ENCODE measurements around the gene NHEJ1. TPM values are rescaled to one million over a fixed set of nuclear protein-coding genes. Genes with fewer than 3 reads are reported as not detected.

NHEJ1 gene
- total and polyA plus RNA-seq, 2 of the 13 experiments (the other 11 are each of a cell fraction or from before 2014, with no cell fraction given), result 30.0 to 30.7 TPM

GRCh38 chr2:219206328-219207133 lies 45.9 kb upstream of the NHEJ1 start, which contains the start of gene ZFAND2B (continued):
- TF ChIP-seq MAFK (conservative IDR thresholded peaks at IDR 0.05 in 1 of 2, IDR thresholded peaks at IDR 0.05 in 1 of 2; ENCODE audit: low read length in 2 of 2), result no peak
- no peak for TF ChIP-seq HOXD1 (CRISPR knock-in tag; IDR thresholded peaks at IDR 0.05)
- TF ChIP-seq HNF1A (IDR thresholded peaks at IDR 0.05; ENCODE audit: low read depth), result no peak
- TF ChIP-seq HNF1A (CRISPR knock-in tag; IDR thresholded peaks at IDR 0.05; ENCODE audit: borderline replicate concordance), result peak; percentile 40; the same call in 1 of the 2 replicates
- TF ChIP-seq FOXA1 (IDR thresholded peaks at IDR 0.05), result no peak
- TF ChIP-seq FOXA1 (CRISPR knock-in tag; IDR thresholded peaks at IDR 0.05), result no peak; the same call in 1 of the 2 replicates
- TF ChIP-seq DPF2 (CRISPR knock-in tag; IDR thresholded peaks at IDR 0.05; ENCODE audit: borderline replicate concordance, low read depth), result no peak
- TF ChIP-seq ZFX (CRISPR knock-in tag; IDR thresholded peaks at IDR 0.05; ENCODE audit: low read depth), result peak; percentile 87
- no peak for TF ChIP-seq MZF1 (CRISPR knock-in tag; IDR thresholded peaks at IDR 0.05; ENCODE audit: borderline replicate concordance)
- no peak; the same call in 1 of the 2 replicates for TF ChIP-seq KDM4B (CRISPR knock-in tag; IDR thresholded peaks at IDR 0.05)
- no peak for TF ChIP-seq U2AF1 (optimal IDR thresholded peaks at IDR 0.05; ENCODE audit: low read depth, low read length)
- no peak for TF ChIP-seq ZNF407 (CRISPR knock-in tag; IDR thresholded peaks at IDR 0.05; ENCODE audit: not compliant biosample characterization)
- no peak for TF ChIP-seq THYN1 (CRISPR knock-in tag; IDR thresholded peaks at IDR 0.05; ENCODE audit: borderline replicate concordance, low read depth)
- no peak for TF ChIP-seq TRIM24 (CRISPR knock-in tag; IDR thresholded peaks at IDR 0.05)
- no peak for TF ChIP-seq ZNF484 (CRISPR knock-in tag; IDR thresholded peaks at IDR 0.05; ENCODE audit: borderline replicate concordance, low read depth)
- peak; percentile 78; the same call in 1 of the 3 replicates for TF ChIP-seq MXI1 (IDR thresholded peaks at IDR 0.05; ENCODE audit: borderline replicate concordance, low read depth, low read length)
- TF ChIP-seq KLF12 (CRISPR knock-in tag; IDR thresholded peaks at IDR 0.05; ENCODE audit: borderline replicate concordance), result no peak

Measured in HepG2 (cell line).